ELR (cell line): ENCODE results near the gene SLC16A10.
A peak's percentile ranks its signal among the peaks of the same experiment; 100 is the strongest.
"Not testable (repeated sequence)": the region's sequence is repeated elsewhere in the genome, so short reads cannot be mapped to it uniquely, and the experiment has no call there.

Experiments
- DNase-seq: peaks from one replicate; pipeline ENCODE4 v3.0.0-alpha.2; 2015; ENCODE audit warnings: low read depth

The SLC16A10 gene

GRCh38 chr6:111132669-111133068 lies 45.4 kb downstream of the SLC16A10 start:
- not testable (repeated sequence) for DNase-seq

GRCh38 chr6:111134236-111134869 lies 47.0 kb downstream of the SLC16A10 start:
- DNase-seq, result not testable (repeated sequence)

GRCh38 chr6:111137489-111138093 lies 50.3 kb downstream of the SLC16A10 start:
- not testable (repeated sequence) for DNase-seq

- no peak for DNase-seq
Measured at GRCh38 chr6:111147440-111147839, 60.1 kb downstream of the SLC16A10 start.

- no peak for DNase-seq
Measured at GRCh38 chr6:111148110-111148509, 60.8 kb downstream of the SLC16A10 start.

GRCh38 chr6:111150577-111150976 lies 63.3 kb downstream of the SLC16A10 start:
- no peak for DNase-seq

- DNase-seq, result no peak
Measured at GRCh38 chr6:111154981-111155380, 67.7 kb downstream of the SLC16A10 start.

GRCh38 chr6:111157412-111157811 lies 70.1 kb downstream of the SLC16A10 start:
- no peak for DNase-seq

- DNase-seq, result peak; percentile 5
Measured at GRCh38 chr6:111159633-111160032, 72.3 kb downstream of the SLC16A10 start.

- no peak for DNase-seq
Measured at GRCh38 chr6:111161650-111162049, 74.3 kb downstream of the SLC16A10 start.

GRCh38 chr6:111162504-111162903 lies 75.2 kb downstream of the SLC16A10 start:
- no peak for DNase-seq

GRCh38 chr6:111171577-111172400 lies 84.5 kb downstream of the SLC16A10 start:
- no peak for DNase-seq

- no peak for DNase-seq
Measured at GRCh38 chr6:111172563-111172962, 85.3 kb downstream of the SLC16A10 start.

GRCh38 chr6:111173341-111173740 lies 86.0 kb downstream of the SLC16A10 start:
- peak; percentile 7 for DNase-seq

GRCh38 chr6:111173946-111174345 lies 86.6 kb downstream of the SLC16A10 start:
- DNase-seq, result peak; percentile 11

- DNase-seq, result no peak
Measured at GRCh38 chr6:111175109-111175508, 87.8 kb downstream of the SLC16A10 start.

- no peak for DNase-seq
Measured at GRCh38 chr6:111176038-111176759, 88.9 kb downstream of the SLC16A10 start.

- no peak for DNase-seq
Measured at GRCh38 chr6:111176760-111177099, 89.4 kb downstream of the SLC16A10 start.

GRCh38 chr6:111177131-111177530 lies 89.8 kb downstream of the SLC16A10 start:
- DNase-seq, result no peak

GRCh38 chr6:111183702-111184517 lies 96.6 kb downstream of the SLC16A10 start:
- DNase-seq, result no peak

GRCh38 chr6:111184827-111185532 lies 97.7 kb downstream of the SLC16A10 start:
- no peak for DNase-seq
